Measurements from ENCODE around the gene CFAP126.

DNA sequence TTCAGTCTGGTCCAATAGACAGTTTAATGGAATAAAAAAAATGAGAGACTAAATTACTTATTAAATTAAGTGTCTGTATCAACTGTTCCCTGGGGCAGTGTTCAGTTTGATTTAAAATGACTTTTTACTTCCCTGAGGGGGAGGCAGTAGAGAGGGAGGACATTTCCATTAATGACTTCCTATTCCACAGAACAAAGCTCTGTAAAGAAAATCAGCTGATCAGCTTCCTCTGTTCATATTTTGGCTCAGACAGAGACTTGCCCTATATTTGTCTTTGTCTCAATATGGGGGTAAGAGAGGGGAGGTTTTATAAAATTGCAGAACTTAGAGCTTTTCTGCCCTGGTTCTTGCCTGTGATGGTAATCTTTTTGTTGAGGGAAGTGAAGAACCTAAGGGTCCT is 8.4 kb downstream of the CFAP126 start:
- TF ChIP-seq, protein P1, sequence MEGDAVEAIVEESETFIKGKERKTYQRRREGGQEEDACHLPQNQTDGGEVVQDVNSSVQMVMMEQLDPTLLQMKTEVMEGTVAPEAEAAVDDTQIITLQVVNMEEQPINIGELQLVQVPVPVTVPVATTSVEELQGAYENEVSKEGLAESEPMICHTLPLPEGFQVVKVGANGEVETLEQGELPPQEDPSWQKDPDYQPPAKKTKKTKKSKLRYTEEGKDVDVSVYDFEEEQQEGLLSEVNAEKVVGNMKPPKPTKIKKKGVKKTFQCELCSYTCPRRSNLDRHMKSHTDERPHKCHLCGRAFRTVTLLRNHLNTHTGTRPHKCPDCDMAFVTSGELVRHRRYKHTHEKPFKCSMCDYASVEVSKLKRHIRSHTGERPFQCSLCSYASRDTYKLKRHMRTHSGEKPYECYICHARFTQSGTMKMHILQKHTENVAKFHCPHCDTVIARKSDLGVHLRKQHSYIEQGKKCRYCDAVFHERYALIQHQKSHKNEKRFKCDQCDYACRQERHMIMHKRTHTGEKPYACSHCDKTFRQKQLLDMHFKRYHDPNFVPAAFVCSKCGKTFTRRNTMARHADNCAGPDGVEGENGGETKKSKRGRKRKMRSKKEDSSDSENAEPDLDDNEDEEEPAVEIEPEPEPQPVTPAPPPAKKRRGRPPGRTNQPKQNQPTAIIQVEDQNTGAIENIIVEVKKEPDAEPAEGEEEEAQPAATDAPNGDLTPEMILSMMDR (IDR thresholded peaks at IDR 0.05 in 8 of 11, conservative IDR thresholded peaks at IDR 0.05 in 3 of 11): no peak
- TF ChIP-seq POLR2AphosphoS5 (IDR thresholded peaks at IDR 0.05) (no peak), POLR2A (IDR thresholded peaks at IDR 0.05) (no peak)
